Mammary epithelial cell (primary cell): ENCODE measurements around the gene PLAAT3.

ENCODE experiments used
- EZH2 ChIP-seq: IDR thresholded peaks from 2 replicates; pipeline ENCODE4 v1.6.1; 2012; ENCODE audit warnings: low read length, inconsistent platforms, borderline replicate concordance
- TF ChIP-seq, protein P1 (sequence below), 2 donors: IDR thresholded peaks in 1 of 2; conservative IDR thresholded peaks in 1 of 2; 2 replicates each; pipeline ENCODE4 v1.5.1; 2011 to 2012; ENCODE audit warnings: inconsistent platforms in 2 of 2, low read length in 2 of 2, mild to moderate bottlenecking in 2 of 2, control low read depth in 1 of 2, low read depth in 1 of 2; ENCODE audit not compliant: insufficient read depth in 1 of 2; ENCODE audit errors: extremely low read depth in 1 of 2

DNA sequence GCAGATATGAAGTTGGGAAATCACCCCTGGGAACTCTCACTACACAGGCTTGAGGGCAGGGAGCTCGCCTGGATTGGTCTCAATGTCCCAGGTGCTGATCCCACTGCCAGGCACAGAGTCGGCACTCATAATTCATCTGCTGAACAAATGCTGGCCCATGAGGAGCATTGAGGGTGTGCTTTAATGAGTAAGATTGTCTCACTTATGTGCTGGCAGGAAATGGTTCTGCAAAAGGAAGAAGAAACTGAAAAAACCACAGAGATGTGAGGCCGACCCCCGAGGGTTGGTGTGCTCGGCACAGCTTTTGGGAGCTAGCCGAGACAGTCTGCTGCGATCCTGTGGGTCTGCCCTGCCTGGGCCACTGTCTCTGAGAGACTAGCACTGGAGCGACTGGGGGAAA lies 60.5 kb downstream of the PLAAT3 start:
- TF ChIP-seq, protein P1, sequence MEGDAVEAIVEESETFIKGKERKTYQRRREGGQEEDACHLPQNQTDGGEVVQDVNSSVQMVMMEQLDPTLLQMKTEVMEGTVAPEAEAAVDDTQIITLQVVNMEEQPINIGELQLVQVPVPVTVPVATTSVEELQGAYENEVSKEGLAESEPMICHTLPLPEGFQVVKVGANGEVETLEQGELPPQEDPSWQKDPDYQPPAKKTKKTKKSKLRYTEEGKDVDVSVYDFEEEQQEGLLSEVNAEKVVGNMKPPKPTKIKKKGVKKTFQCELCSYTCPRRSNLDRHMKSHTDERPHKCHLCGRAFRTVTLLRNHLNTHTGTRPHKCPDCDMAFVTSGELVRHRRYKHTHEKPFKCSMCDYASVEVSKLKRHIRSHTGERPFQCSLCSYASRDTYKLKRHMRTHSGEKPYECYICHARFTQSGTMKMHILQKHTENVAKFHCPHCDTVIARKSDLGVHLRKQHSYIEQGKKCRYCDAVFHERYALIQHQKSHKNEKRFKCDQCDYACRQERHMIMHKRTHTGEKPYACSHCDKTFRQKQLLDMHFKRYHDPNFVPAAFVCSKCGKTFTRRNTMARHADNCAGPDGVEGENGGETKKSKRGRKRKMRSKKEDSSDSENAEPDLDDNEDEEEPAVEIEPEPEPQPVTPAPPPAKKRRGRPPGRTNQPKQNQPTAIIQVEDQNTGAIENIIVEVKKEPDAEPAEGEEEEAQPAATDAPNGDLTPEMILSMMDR (conservative IDR thresholded peaks at IDR 0.05 in 1 of 2, IDR thresholded peaks at IDR 0.05 in 1 of 2; ENCODE audit: extremely low read depth in 1 of 2, insufficient read depth in 1 of 2, low read depth in 1 of 2, low read length in 2 of 2), result no peak
- no peak for TF ChIP-seq EZH2
